Ascending aorta (tissue), 2 donors: ENCODE data around the gene MUC6. TPM values are rescaled to one million over a fixed set of nuclear protein-coding genes. Genes with fewer than 3 reads are reported as not detected.
A peak's percentile ranks its signal among the peaks of the same experiment; 100 is the strongest.

Experiments
- DNase-seq, 2 donors: peaks; one replicate each; pipeline ENCODE4 v3.0.0-alpha.2; 2019; ENCODE audit warnings: low spot score in 2 of 2
- H3K27ac ChIP-seq, 2 donors: fragments of 200-600 bp; sonication (generic); one replicate each; pipeline ENCODE4 v1.5.1; 2016 to 2017; ENCODE audit warnings: mild to moderate bottlenecking in 1 of 2
- H3K27me3 ChIP-seq: fragments of 200-600 bp; sonication (generic); one replicate; pipeline ENCODE4 v1.5.1; 2017
- H3K36me3 ChIP-seq, 2 donors: fragments of 200-600 bp; sonication (generic); one replicate each; pipeline ENCODE4 v1.5.1; 2016
- H3K4me1 ChIP-seq, 2 donors: fragments of 200-600 bp; sonication (generic); one replicate each; pipeline ENCODE4 v1.5.1; 2016 to 2017; ENCODE audit warnings: mild to moderate bottlenecking in 1 of 2
- H3K4me3 ChIP-seq, 2 donors: fragments of 200-600 bp; sonication (generic); one replicate each; pipeline ENCODE4 v1.5.1; 2016 to 2017; ENCODE audit warnings: mild to moderate bottlenecking in 1 of 2
- H3K9me3 ChIP-seq, 2 donors: fragments of 200-600 bp; sonication (generic); one replicate each; pipeline ENCODE4 v1.5.1; 2016
- intact Hi-C: fragments of 100-400 bp; cut with DNase I; formaldehyde crosslinking; loops from one replicate; pipeline ENCODE4 v1.15.1; 2023
- total RNA-seq: library from RNA; depleted of rRNA; stranded (reverse); fragments of >200 nt; gene quantifications from one replicate; pipeline ENCODE4 v1.1.0, GENCODE V29; 2016
- TF ChIP-seq, protein P1 (sequence below), 3 experiments: fragments of 200-600 bp in 2 of 3; fragments of 450-650 bp in 1 of 3; sonication (generic) in 2 of 3; IDR thresholded peaks; one replicate each; pipeline ENCODE4 v1.5.1; 2016 to 2019; ENCODE audit warnings: antibody characterized with exemption in 3 of 3, mild to moderate bottlenecking in 1 of 3, moderate library complexity in 1 of 3

Gene MUC6
- total RNA-seq, 1 donor from 2014 or later = not detected

DNA sequence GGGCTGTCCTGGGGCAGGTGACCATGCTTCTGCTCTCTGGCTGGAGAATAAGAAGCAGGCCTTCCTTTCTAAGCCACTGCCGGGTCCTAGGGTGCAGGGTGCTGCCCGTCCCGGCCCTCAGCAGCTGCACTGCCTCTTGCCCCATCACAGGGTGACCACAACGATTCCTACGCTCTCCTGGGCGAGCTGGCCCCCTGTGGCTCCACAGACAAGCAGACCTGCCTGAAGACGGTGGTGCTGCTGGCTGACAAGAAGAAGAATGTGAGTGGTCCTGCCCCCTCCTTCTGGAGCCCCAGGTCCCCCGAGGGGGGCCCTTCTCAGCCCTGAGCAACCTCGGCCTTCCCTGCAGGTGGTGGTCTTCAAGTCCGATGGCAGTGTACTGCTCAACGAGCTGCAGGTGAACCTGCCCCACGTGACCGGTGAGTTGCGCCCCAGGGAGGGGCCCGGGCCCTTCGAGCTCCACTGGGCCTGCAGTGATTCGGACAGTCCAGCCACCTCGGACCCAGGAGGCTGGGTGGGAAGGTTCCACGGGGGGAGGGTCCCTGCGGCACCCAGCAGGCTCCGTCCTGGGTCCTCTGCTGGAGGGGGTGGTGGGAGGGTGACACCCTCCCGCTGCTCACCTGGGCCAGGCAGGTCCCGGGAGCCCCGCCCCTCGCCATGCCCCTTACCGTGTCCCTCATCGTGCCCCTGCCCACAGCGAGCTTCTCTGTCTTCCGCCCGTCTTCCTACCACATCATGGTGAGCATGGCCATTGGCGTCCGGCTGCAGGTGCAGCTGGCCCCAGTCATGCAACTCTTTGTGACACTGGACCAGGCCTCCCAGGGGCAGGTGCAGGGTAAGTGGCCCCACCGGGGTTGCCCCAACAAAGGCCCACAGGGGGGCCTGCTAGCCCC, 46.5 kb upstream of the MUC6 start:
- H3K4me3 ChIP-seq = no peak overlapping the region
- no peaks in the 10 kb centered on the region for H3K27me3 ChIP-seq
- DNase-seq = peak in 1 of 2 donors; percentile 58
- intact Hi-C loops = no loop called here
- H3K4me1 ChIP-seq = no peaks in the 10 kb centered on the region
- no peaks in the 10 kb centered on the region for H3K36me3 ChIP-seq
- no peak overlapping the region for H3K27ac ChIP-seq
- H3K9me3 ChIP-seq = no peaks in the 10 kb centered on the region
- TF ChIP-seq, protein P1, sequence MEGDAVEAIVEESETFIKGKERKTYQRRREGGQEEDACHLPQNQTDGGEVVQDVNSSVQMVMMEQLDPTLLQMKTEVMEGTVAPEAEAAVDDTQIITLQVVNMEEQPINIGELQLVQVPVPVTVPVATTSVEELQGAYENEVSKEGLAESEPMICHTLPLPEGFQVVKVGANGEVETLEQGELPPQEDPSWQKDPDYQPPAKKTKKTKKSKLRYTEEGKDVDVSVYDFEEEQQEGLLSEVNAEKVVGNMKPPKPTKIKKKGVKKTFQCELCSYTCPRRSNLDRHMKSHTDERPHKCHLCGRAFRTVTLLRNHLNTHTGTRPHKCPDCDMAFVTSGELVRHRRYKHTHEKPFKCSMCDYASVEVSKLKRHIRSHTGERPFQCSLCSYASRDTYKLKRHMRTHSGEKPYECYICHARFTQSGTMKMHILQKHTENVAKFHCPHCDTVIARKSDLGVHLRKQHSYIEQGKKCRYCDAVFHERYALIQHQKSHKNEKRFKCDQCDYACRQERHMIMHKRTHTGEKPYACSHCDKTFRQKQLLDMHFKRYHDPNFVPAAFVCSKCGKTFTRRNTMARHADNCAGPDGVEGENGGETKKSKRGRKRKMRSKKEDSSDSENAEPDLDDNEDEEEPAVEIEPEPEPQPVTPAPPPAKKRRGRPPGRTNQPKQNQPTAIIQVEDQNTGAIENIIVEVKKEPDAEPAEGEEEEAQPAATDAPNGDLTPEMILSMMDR (IDR thresholded peaks at IDR 0.05) = no peak

DNA sequence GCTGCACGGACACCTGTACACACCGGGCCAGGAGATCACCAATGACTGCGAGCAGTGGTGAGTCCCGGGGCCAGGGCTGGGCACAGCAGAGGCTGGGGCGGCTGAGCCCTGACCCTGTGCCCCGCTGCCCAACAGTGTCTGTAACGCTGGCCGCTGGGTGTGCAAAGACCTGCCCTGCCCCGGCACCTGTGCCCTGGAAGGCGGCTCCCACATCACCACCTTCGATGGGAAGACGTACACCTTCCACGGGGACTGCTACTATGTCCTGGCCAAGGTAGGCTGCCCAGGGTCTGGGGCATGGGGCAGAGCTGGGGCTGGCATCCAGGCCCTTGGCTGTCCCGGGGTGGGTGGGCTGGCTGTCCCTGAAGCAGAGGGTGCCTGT, 45.8 kb upstream of the MUC6 start:
- TF ChIP-seq, protein P1 (IDR thresholded peaks at IDR 0.05) = no peak
- DNase-seq = peak in 1 of 2 donors; percentile 41
- Histone ChIP-seq H3K27me3 (no peaks in the 10 kb centered on the region), H3K9me3 (no peaks in the 10 kb centered on the region), H3K4me3 (no peak overlapping the region), H3K36me3 (no peaks in the 10 kb centered on the region), H3K27ac (no peak overlapping the region), H3K4me1 (no peaks in the 10 kb centered on the region)
- intact Hi-C loops = no loop called here

DNA sequence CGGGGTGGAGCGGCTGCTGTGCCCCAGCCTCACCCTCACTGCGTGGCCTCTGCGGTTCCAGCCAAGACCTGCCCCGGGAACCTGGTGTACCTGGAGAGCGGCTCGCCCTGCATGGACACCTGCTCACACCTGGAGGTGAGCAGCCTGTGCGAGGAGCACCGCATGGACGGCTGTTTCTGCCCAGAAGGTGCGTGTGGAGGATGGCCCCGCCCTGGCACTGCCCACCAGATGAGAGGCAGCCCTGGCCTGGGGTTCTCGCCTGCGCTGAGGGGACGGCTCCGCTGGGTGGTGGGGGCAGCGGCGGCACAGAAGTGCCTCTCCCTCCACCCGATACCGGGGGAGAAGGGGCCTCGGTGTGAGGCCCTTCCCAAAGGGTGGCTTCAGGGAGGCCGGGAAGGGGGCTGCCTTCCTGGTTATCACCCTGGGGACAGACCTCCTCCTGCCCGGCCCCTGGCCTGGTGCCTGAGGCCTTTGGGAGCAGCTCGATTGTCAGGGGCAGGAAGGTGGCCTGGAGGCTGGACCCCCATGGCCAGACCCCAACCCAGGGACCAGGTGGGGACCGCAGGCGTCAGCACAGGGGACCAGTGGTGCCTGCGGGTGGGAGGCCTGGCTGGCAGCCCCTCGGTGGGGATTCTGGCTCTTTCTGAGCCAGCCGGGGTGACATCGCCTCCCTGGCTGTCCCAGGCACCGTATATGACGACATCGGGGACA, 45.2 kb upstream of the MUC6 start:
- Histone ChIP-seq H3K4me3 (no peak overlapping the region), H3K9me3 (no peaks in the 10 kb centered on the region), H3K4me1 (no peaks in the 10 kb centered on the region), H3K27me3 (no peaks in the 10 kb centered on the region), H3K27ac (no peak overlapping the region), H3K36me3 (no peaks in the 10 kb centered on the region)
- DNase-seq = peak in 1 of 2 donors; percentile 42
- TF ChIP-seq, protein P1 (IDR thresholded peaks at IDR 0.05) = no peak
- intact Hi-C loops = no loop called here

DNA sequence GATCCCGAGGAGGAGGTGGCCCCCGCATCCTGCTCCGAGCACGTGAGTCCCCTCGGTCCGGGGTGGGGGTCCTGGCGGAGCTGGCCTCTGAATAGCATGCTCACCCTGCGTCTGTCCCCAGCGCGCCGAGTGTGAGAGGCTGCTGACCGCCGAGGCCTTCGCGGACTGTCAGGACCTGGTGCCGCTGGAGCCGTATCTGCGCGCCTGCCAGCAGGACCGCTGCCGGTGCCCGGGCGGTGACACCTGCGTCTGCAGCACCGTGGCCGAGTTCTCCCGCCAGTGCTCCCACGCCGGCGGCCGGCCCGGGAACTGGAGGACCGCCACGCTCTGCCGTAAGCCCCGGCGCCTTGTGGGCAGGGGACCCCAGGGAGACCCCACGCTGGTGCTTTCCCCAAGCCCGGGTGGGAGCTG, 41.7 kb upstream of the MUC6 start:
- DNase-seq = peak in 1 of 2 donors; percentile 57
- Histone ChIP-seq H3K4me3 (no peak overlapping the region), H3K36me3 (no peaks in the 10 kb centered on the region), H3K4me1 (no peaks in the 10 kb centered on the region), H3K27ac (no peak overlapping the region), H3K9me3 (no peaks in the 10 kb centered on the region), H3K27me3 (no peaks in the 10 kb centered on the region)
- TF ChIP-seq, protein P1 (IDR thresholded peaks at IDR 0.05) = no peak
- intact Hi-C loops = no loop called here

DNA sequence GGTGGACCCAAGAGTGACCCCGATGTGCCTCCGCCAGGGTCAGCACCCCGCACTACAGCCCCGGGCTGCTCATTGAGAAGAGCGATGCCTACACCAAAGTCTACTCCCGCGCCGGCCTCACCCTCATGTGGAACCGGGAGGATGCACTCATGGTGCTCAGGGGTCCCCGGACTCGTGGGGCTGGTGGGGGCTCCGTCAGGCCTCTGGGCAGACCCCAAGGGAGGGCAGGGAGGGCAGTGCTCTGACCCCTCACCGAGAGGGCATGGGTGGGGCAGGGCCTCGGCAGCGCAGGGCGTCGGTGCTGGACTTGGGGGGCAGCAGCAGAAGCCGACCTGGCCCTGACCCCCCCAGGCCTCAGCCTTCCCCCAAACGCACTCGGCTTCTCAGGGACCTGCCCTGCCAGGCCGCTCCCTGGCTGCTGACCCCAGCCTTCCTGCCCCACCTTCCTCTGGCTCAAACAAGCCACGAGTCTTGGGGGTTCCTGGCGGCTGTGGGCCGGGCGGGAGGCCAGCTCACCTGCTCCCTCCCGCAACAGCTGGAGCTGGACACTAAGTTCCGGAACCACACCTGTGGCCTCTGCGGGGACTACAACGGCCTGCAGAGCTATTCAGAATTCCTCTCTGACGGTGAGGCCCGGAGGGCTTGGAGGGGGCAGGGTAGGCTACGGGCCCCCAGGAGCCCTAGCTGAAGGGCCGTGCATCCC, 41.0 kb upstream of the MUC6 start:
- no peaks in the 10 kb centered on the region for H3K4me1 ChIP-seq
- H3K4me3 ChIP-seq = no peak overlapping the region
- no peaks in the 10 kb centered on the region for H3K9me3 ChIP-seq
- intact Hi-C loops = no loop called here
- no peaks in the 10 kb centered on the region for H3K27me3 ChIP-seq
- no peak overlapping the region for H3K27ac ChIP-seq
- no peaks in the 10 kb centered on the region for H3K36me3 ChIP-seq
- TF ChIP-seq, protein P1 (IDR thresholded peaks at IDR 0.05) = no peak
- DNase-seq = peak in 1 of 2 donors; percentile 56
